ENCODE results near the gene PREB. TPM values are rescaled to one million over a fixed set of nuclear protein-coding genes. Genes with fewer than 3 reads are reported as not detected.
A peak's percentile ranks its signal among the peaks of the same experiment; 100 is the strongest.
"Not testable (repeated sequence)": the region's sequence is repeated elsewhere in the genome, so short reads cannot be mapped to it uniquely, and the experiment has no call there.

Gene PREB
- total RNA-seq, 1 donor from 2014 or later, result 25.1 TPM

- Histone ChIP-seq H3K9me3 (ENCODE audit: low read depth) (no peaks in the 10 kb centered on the region), H3K4me1 (peaks cover 8% of the 10 kb centered on the region), H2AFZ (replicated peaks) (no peak overlapping the region), H3K36me3 (no peaks in the 10 kb centered on the region), H3K9ac (no peak overlapping the region), H3K27ac (no peak overlapping the region), H3K4me2 (no peak overlapping the region), H4K20me1 (ENCODE audit: low read depth) (no peaks in the 10 kb centered on the region), H3K27me3 (peaks cover 79% of the 10 kb centered on the region), H3K79me2 (ENCODE audit: low read depth) (no peaks in the 10 kb centered on the region), H3K4me3 (no peak overlapping the region), H3F3A (ENCODE audit: low read depth) (peaks cover 19% of the 10 kb centered on the region)
- H3K27me3 Mint-ChIP-seq (ENCODE audit: insufficient read depth, low read depth), result peaks cover 48% of the 10 kb centered on the region
- TF ChIP-seq CTCF (IDR thresholded peaks at IDR 0.05), result no peak
- TF ChIP-seq EZH2phosphoT487 (IDR thresholded peaks at IDR 0.05), result no peak
- no peak for TF ChIP-seq EZH2 (IDR thresholded peaks at IDR 0.05)
- H3K27ac Mint-ChIP-seq, result no peak overlapping the region
- DNase-seq (ENCODE audit: low spot score), result no peak
- peaks cover 6% of the 10 kb centered on the region for H3K9me3 Mint-ChIP-seq
- peak overlapping the region; percentile 26 for H3K4me3 Mint-ChIP-seq
- H3K36me3 Mint-ChIP-seq, result no peaks in the 10 kb centered on the region
- peaks cover 11% of the 10 kb centered on the region for H3K4me1 Mint-ChIP-seq
These were observed 12.5 kb downstream of the PREB start for GRCh38 chr2:27121906-27122305.

GRCh38 chr2:27119330-27119670, 15.1 kb downstream of the PREB start:
- not testable (repeated sequence) for H4K20me1 ChIP-seq (ENCODE audit: low read depth); H2AFZ ChIP-seq (replicated peaks); H3K9ac ChIP-seq; H3K27ac ChIP-seq; H3K79me2 ChIP-seq (ENCODE audit: low read depth); H3K9me3 Mint-ChIP-seq; H3K9me3 ChIP-seq (ENCODE audit: low read depth); DNase-seq (ENCODE audit: low spot score); H3K36me3 ChIP-seq; H3K36me3 Mint-ChIP-seq; H3K27ac Mint-ChIP-seq
- H3K4me1 Mint-ChIP-seq, result peaks cover 21% of the 10 kb centered on the region
- peak overlapping the region; percentile 84 for H3K4me3 Mint-ChIP-seq
- peak overlapping the region; percentile 58 for H3K4me3 ChIP-seq
- H3F3A ChIP-seq (ENCODE audit: low read depth), result peaks cover 25% of the 10 kb centered on the region
- H3K4me1 ChIP-seq, result peaks cover 15% of the 10 kb centered on the region
- peaks cover 49% of the 10 kb centered on the region for H3K27me3 Mint-ChIP-seq (ENCODE audit: insufficient read depth, low read depth)
- H3K27me3 ChIP-seq, result peaks cover 81% of the 10 kb centered on the region
- peak overlapping the region; percentile 92 for H3K4me2 ChIP-seq

- Histone ChIP-seq H3K79me2 (ENCODE audit: low read depth) (no peaks in the 10 kb centered on the region), H4K20me1 (ENCODE audit: low read depth) (no peaks in the 10 kb centered on the region), H3K4me2 (peak within 1 kb of the TSS; percentile 92), H3K4me3 (peak within 1 kb of the TSS; percentile 58), H3K9ac (no peak within 1 kb of the TSS), H3K27me3 (peaks cover 75% of the 10 kb centered on the region), H3K27ac (no peak within 1 kb of the TSS), H3K36me3 (no peaks in the 10 kb centered on the region), H3F3A (ENCODE audit: low read depth) (peaks cover 23% of the 10 kb centered on the region), H3K4me1 (peaks cover 15% of the 10 kb centered on the region), H3K9me3 (ENCODE audit: low read depth) (no peaks in the 10 kb centered on the region), H2AFZ (replicated peaks) (peak within 1 kb of the TSS; percentile 91)
- no peaks in the 10 kb centered on the region for H3K36me3 Mint-ChIP-seq
- H3K4me1 Mint-ChIP-seq, result peaks cover 21% of the 10 kb centered on the region
- H3K27me3 Mint-ChIP-seq (ENCODE audit: insufficient read depth, low read depth), result peaks cover 47% of the 10 kb centered on the region
- TF ChIP-seq CTCF (IDR thresholded peaks at IDR 0.05), result no peak
- no peak for TF ChIP-seq EZH2phosphoT487 (IDR thresholded peaks at IDR 0.05)
- peak; percentile 65 for TF ChIP-seq EZH2 (IDR thresholded peaks at IDR 0.05)
- peak within 1 kb of the TSS; percentile 84 for H3K4me3 Mint-ChIP-seq
- H3K27ac Mint-ChIP-seq, result no peak within 1 kb of the TSS
- peaks cover 6% of the 10 kb centered on the region for H3K9me3 Mint-ChIP-seq
- peak; percentile 62 for DNase-seq (ENCODE audit: low spot score)
These were observed 15.7 kb downstream of the PREB start, which contains the start of gene CGREF1 for GRCh38 chr2:27118525-27119329. Gene CGREF1, minus strand, starts transcription at chr2:27119128. Its CDS starts 14,762 bp downstream, at chr2:27104366.

- H3K9me3 Mint-ChIP-seq, result peaks cover 6% of the 10 kb centered on the region
- no peak for DNase-seq (ENCODE audit: low spot score)
- H4K20me1 ChIP-seq (ENCODE audit: low read depth), result no peaks in the 10 kb centered on the region
- H3K4me3 ChIP-seq, result peak overlapping the region; percentile 58
- H3K4me1 ChIP-seq, result peaks cover 12% of the 10 kb centered on the region
- H3K27me3 ChIP-seq, result peaks cover 69% of the 10 kb centered on the region
- peak overlapping the region; percentile 71 for H3K4me3 Mint-ChIP-seq
- no peaks in the 10 kb centered on the region for H3K36me3 ChIP-seq
- peak overlapping the region; percentile 91 for H2AFZ ChIP-seq (replicated peaks)
- peaks cover 21% of the 10 kb centered on the region for H3K4me1 Mint-ChIP-seq
- H3K4me2 ChIP-seq, result peak overlapping the region; percentile 92
- TF ChIP-seq EZH2phosphoT487 (IDR thresholded peaks at IDR 0.05), result no peak
- no peak for TF ChIP-seq CTCF (IDR thresholded peaks at IDR 0.05)
- TF ChIP-seq EZH2 (IDR thresholded peaks at IDR 0.05), result no peak
- H3K79me2 ChIP-seq (ENCODE audit: low read depth), result no peaks in the 10 kb centered on the region
- H3K27ac ChIP-seq, result no peak overlapping the region
- no peaks in the 10 kb centered on the region for H3K36me3 Mint-ChIP-seq
- peaks cover 44% of the 10 kb centered on the region for H3K27me3 Mint-ChIP-seq (ENCODE audit: insufficient read depth, low read depth)
- no peak overlapping the region for H3K27ac Mint-ChIP-seq
- peaks cover 23% of the 10 kb centered on the region for H3F3A ChIP-seq (ENCODE audit: low read depth)
- no peak overlapping the region for H3K9ac ChIP-seq
- no peaks in the 10 kb centered on the region for H3K9me3 ChIP-seq (ENCODE audit: low read depth)
These were observed 16.4 kb downstream of the PREB start for GRCh38 chr2:27117995-27118524.
